GM19438 (cell line): ENCODE data around the gene SLC22A16.
"Not testable (repeated sequence)": the region's sequence is repeated elsewhere in the genome, so short reads cannot be mapped to it uniquely, and the experiment has no call there.

Experiments
- ATAC-seq: cut with Tn5 transposase; IDR thresholded peaks from one replicate; pipeline ENCODE4 v1.9.1; 2021; ENCODE audit warnings: low read depth; ENCODE audit not compliant: unreplicated experiment

The SLC22A16 gene

GRCh38 chr6:110491644-110492317 lies 15.4 kb upstream of the SLC22A16 start:
- no peak for ATAC-seq

GRCh38 chr6:110491299-110491643 lies 14.9 kb upstream of the SLC22A16 start:
- no peak for ATAC-seq

- ATAC-seq, result no peak
These were observed 13.7 kb upstream of the SLC22A16 start for GRCh38 chr6:110490110-110490509.

DNA sequence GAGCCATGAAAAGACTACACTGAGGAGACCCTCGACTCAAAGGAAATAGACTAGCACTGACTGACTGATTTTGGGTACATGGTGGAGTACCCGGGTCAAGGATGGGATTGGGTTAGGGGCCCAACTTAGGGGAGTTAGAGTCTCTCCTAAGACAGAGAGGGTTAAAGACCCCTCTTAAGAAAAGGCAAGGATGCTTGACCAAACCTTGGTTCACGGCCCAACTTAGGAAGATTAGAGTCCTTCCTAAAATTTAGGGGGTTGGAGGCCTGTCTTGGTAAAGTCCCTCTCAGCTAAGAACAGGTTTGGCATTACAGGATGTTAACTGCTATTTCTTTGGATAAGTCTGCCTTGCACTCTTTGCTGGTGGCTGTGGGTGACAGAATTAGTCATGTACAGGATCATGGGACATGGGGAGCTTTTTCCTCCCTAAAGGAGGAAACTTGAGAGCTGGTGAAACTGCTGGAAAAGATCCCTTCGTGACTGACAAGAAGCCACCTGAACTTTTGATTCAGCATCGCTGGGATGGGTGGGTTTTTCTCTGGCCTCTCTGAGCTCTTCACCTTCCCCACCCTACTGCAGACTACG lies 12.3 kb upstream of the SLC22A16 start:
- ATAC-seq, result no peak

GRCh38 chr6:110487968-110488381 lies 11.6 kb upstream of the SLC22A16 start:
- ATAC-seq, result not testable (repeated sequence)

- no peak for ATAC-seq
These were observed 10.3 kb upstream of the SLC22A16 start for GRCh38 chr6:110486756-110487155.

- no peak for ATAC-seq
These were observed 9.1 kb upstream of the SLC22A16 start for GRCh38 chr6:110485491-110485890.

GRCh38 chr6:110484321-110484720 lies 7.9 kb upstream of the SLC22A16 start:
- ATAC-seq, result no peak

DNA sequence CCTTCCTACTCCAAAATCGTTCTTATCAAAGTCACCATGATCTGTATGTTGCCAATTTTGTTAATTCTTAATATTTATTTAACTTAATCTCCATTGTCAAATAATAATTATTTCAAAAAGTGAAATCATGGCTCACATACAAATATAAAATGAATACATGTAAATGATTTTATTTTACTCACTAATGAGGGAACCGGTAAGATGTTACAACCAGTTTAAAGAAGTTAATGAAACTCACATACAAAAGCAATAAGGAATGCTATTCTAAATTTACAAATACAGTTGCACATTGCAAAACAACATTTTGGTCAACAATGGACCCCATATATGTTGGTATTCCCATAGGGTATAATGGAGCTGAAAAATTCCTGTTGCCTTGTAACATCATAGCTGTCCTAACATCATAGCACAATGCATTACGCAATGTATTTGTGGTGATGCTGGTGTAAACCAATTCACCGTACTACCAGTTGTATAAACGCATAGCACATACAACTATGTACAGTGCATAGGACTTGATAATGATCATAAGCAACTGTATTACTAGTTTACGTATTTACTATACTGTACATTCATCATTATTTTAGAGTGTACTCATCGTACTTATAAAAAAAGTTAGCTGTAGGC lies 6.5 kb upstream of the SLC22A16 start:
- no peak for ATAC-seq

DNA sequence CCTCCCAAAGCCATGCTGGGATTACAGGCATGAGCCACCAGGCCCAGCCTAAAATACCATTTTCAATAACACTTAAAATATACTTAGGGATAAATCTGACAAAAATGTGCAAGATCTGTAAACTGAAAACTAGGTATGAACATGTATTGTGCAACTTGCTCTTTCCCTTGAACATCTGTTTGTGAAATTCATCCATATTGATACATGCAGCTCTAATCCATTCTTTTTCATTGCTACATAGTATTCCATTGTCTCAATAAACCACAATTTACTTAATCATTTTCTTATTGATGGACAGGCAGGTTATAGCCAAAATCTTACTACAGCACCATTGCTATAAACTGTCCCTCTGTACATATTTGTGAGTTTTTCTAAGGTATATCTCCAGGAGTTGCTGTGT lies 4.7 kb upstream of the SLC22A16 start:
- ATAC-seq, result no peak

GRCh38 chr6:110475066-110475653 lies 1.3 kb downstream of the SLC22A16 start:
- no peak for ATAC-seq

GRCh38 chr6:110474500-110474899 lies 1.9 kb downstream of the SLC22A16 start:
- ATAC-seq, result no peak

GRCh38 chr6:110472739-110473138 lies 3.7 kb downstream of the SLC22A16 start:
- no peak for ATAC-seq

- no peak for ATAC-seq
These were observed 4.6 kb downstream of the SLC22A16 start for GRCh38 chr6:110471726-110472365.

DNA sequence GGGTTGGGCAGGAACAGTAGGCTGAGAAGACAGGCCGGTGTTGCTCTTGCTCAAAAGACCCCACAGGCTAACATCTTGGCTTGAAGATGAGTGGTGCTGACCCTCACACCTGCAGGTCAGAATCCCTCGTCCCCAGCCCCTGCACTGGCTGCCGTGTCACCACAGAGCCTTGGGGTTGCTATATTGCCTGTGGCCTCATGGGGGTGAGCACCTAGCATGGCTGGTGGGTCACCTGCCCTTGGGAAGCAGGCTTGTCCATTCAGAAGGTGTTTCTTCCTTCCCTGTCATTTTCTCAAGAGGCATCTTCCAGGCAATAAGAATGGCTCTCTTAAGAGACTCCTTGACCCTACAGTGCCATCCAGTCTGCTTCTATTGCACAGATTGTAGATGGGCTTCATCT lies 7.7 kb downstream of the SLC22A16 start:
- ATAC-seq, result no peak

DNA sequence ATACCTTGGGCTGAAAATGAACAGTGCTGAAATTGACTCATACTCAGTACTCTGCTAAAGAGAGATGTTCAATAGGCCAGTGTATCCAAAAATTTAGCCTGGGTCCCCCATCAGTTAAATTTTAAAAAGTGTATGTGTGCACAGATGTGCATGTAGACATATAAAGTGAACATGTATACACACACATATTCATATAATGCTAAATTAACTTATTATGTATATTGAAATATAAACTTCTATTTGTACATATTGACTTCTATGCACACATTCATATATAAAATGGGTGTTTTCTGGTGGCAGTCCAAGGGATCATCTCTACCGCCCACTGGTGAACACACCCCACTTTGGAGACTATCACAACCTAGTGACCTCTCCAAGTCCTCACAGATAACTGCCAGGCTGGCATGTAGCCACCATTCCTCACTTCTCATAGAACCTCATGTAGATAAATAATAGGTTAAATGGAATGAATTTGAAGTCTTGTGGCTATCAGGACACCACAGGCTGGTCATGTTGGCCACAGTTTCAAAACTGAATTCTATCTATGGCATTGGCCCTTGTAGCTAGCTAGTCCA lies 8.8 kb downstream of the SLC22A16 start:
- no peak for ATAC-seq

DNA sequence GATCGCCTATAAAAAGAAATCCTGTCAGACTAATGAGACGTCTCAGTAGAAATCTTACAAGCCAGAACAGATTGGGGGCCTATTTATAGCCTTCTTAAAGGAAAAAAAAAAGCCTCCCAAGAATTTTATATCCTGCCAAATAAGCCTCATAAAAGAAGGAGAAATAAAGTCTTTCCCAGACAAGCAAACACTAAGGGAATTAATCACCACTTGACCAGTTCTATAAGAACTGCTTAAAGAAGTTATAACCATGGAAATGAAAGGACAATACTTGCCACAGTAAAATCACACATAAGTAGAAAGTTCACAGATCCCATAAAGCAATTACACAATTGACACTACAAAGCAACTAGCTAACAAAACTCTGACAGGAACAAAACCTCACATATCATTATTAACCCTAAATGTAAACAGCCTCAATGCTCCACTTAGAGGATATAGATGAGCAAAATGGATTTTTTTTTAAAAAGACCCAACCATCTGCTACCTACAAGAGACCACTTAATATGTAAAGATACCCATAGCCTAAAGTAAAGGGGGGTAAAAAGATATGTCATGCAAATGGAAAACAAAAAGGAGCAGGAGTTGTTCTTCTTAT lies 13.4 kb downstream of the SLC22A16 start:
- ATAC-seq, result no peak

- no peak for ATAC-seq
These were observed 15.0 kb downstream of the SLC22A16 start for GRCh38 chr6:110461376-110461775.

- ATAC-seq, result no peak
These were observed 17.3 kb downstream of the SLC22A16 start for GRCh38 chr6:110459137-110459536.

DNA sequence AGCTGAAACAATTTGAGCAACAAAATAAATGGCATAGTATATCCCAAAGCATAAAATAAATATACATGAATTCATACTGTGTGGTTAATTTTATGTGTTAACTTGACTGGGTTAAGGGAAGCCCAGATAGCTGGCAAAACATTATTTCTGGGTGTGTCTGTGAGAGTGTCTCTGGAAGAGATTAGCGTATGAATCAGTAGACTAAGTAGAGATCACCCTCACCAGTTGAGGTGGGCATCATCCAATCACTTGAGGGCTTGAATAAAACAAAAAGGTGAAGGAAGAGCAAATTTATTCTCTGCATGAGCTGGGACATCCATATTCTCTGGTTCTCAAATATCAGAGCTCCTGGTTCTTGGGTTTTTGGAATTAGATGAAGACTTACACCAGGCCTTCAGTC lies 17.9 kb downstream of the SLC22A16 start:
- ATAC-seq, result no peak
